Measurements from ENCODE around the gene TYW1B. TPM values are rescaled to one million over a fixed set of nuclear protein-coding genes. Genes with fewer than 3 reads are reported as not detected.
"Not testable (repeated sequence)": the region's sequence is repeated elsewhere in the genome, so short reads cannot be mapped to it uniquely, and the experiment has no call there.

TYW1B gene
- total RNA-seq, 1 experiment from 2014 or later = 5.5 TPM

DNA sequence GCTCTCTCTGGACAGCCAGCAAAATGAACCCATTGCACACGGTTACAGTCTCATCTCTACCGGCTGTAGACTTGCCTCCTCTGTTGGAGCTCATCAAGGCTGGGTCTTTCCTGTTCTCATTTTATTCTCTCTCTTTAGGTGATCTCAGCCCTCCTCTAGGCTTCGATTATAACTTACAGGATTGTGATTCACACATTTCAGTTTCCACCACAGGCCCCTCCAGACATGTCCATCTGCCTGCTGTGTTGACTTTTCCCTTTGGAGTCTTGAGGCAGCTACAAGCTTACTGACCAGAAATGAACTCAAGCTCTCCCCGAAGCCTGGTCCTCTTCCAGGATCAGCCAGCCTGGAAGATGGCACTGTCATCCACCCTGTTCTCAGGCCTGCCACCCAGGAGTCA lies 268.5 kb downstream of the TYW1B start:
- H3K56ac ChIP-seq (ENCODE audit: insufficient read length, low read depth, low read length); H3K4me1 ChIP-seq (ENCODE audit: insufficient read depth, low read length); H3K18ac ChIP-seq (ENCODE audit: insufficient read length, low read depth, low read length); H3K14ac ChIP-seq (ENCODE audit: insufficient read depth, low read length); H3T11ph ChIP-seq (ENCODE audit: low read length); H3K4me2 ChIP-seq (ENCODE audit: insufficient read depth, insufficient read length, low read length); H3K27ac ChIP-seq (ENCODE audit: insufficient read length, low read depth, low read length); H3K27me3 Mint-ChIP-seq (ENCODE audit: low read depth); H3K4me3 Mint-ChIP-seq; H3K9ac ChIP-seq (ENCODE audit: extremely low read depth, insufficient read length, low read length); H2BK5ac ChIP-seq (ENCODE audit: insufficient read length, low read length); H3K23ac ChIP-seq (ENCODE audit: insufficient read length, low read depth, low read length); H3K9me3 ChIP-seq (ENCODE audit: control insufficient read depth, low read depth, low read length); H4K8ac ChIP-seq (replicated peaks; ENCODE audit: insufficient read length, low read depth, low read length); H4K91ac ChIP-seq (ENCODE audit: insufficient read length, low read depth, low read length); H2BK20ac ChIP-seq (ENCODE audit: low read depth, low read length, poor library complexity, severe bottlenecking); H2AK5ac ChIP-seq (ENCODE audit: insufficient read length, low read length); H2BK120ac ChIP-seq (ENCODE audit: low read depth, low read length, poor library complexity, severe bottlenecking); H3K27me3 ChIP-seq (ENCODE audit: insufficient read depth, low read length); H3K79me2 ChIP-seq (ENCODE audit: insufficient read depth, low read length); H3K79me1 ChIP-seq (ENCODE audit: insufficient read depth, low read depth, low read length, poor library complexity, severe bottlenecking); H3K23me2 ChIP-seq (ENCODE audit: insufficient read length, low read depth, low read length, poor library complexity, severe bottlenecking); H4K20me1 ChIP-seq (ENCODE audit: control insufficient read depth, insufficient read depth, insufficient read length); H3K4ac ChIP-seq (ENCODE audit: low read depth, low read length); H2BK15ac ChIP-seq (ENCODE audit: low read depth, low read length); H3K27ac Mint-ChIP-seq; H2AFZ ChIP-seq (ENCODE audit: low read length); DNase-seq; H4K5ac ChIP-seq (ENCODE audit: insufficient read length, low read depth, low read length); H2BK12ac ChIP-seq (ENCODE audit: insufficient read length, low read depth, low read length): not testable (repeated sequence)
- H3K4me1 Mint-ChIP-seq = peaks cover 16 to 26% of the 10 kb centered on the region in 2 experiments
- peaks cover 19 to 20% of the 10 kb centered on the region in 2 experiments for H3K9me3 Mint-ChIP-seq
- no CpG with 5 or more reads among the region's 4 CpGs for WGBS (ENCODE audit: extremely low coverage, insufficient read length, low lambda C conversion rate)
- peaks cover 10 to 17% (median 13%) of the 10 kb centered on the region in 3 experiments for H3K36me3 Mint-ChIP-seq (ENCODE audit: insufficient read depth in 1 of 3, low read depth in 3 of 3)

DNA sequence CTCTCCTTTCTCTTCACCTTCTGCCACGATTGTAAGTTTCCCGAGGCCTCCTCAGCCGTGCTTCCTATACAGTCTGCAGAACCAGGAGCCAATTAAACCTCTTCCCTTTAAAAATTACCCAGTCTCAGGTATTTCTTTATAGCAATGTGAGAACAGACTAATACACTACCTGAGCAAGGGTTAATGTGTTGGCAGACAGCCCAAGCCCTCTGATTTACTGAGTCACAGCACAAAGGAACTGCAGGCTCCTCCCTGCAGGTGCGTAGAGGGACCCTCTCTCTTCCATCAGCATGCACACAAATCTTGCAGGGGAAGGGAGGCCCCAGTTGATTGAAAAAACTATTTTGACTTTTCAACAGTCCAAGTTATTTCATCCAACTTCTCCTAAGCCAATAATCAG lies 271.3 kb downstream of the TYW1B start:
- H2AK5ac ChIP-seq (ENCODE audit: insufficient read length, low read length); H3K27ac ChIP-seq (ENCODE audit: insufficient read length, low read depth, low read length); DNase-seq; H3K4ac ChIP-seq (ENCODE audit: low read depth, low read length); H3K27me3 Mint-ChIP-seq (ENCODE audit: low read depth); H4K5ac ChIP-seq (ENCODE audit: insufficient read length, low read depth, low read length); H3K4me3 Mint-ChIP-seq; H3K23me2 ChIP-seq (ENCODE audit: insufficient read length, low read depth, low read length, poor library complexity, severe bottlenecking); H3K56ac ChIP-seq (ENCODE audit: insufficient read length, low read depth, low read length); H2BK120ac ChIP-seq (ENCODE audit: low read depth, low read length, poor library complexity, severe bottlenecking); H2BK20ac ChIP-seq (ENCODE audit: low read depth, low read length, poor library complexity, severe bottlenecking); H3K9ac ChIP-seq (ENCODE audit: extremely low read depth, insufficient read length, low read length); H3K79me2 ChIP-seq (ENCODE audit: insufficient read depth, low read length); H4K20me1 ChIP-seq (ENCODE audit: control insufficient read depth, insufficient read depth, insufficient read length); H3K4me1 ChIP-seq (ENCODE audit: insufficient read depth, low read length); H3K9me3 ChIP-seq (ENCODE audit: control insufficient read depth, low read depth, low read length); H3K18ac ChIP-seq (ENCODE audit: insufficient read length, low read depth, low read length); H3K79me1 ChIP-seq (ENCODE audit: insufficient read depth, low read depth, low read length, poor library complexity, severe bottlenecking); H2BK12ac ChIP-seq (ENCODE audit: insufficient read length, low read depth, low read length); H3T11ph ChIP-seq (ENCODE audit: low read length); H3K14ac ChIP-seq (ENCODE audit: insufficient read depth, low read length); H3K4me2 ChIP-seq (ENCODE audit: insufficient read depth, insufficient read length, low read length); H3K23ac ChIP-seq (ENCODE audit: insufficient read length, low read depth, low read length); H4K91ac ChIP-seq (ENCODE audit: insufficient read length, low read depth, low read length); H3K27me3 ChIP-seq (ENCODE audit: insufficient read depth, low read length); H4K8ac ChIP-seq (replicated peaks; ENCODE audit: insufficient read length, low read depth, low read length); H2BK5ac ChIP-seq (ENCODE audit: insufficient read length, low read length); H2BK15ac ChIP-seq (ENCODE audit: low read depth, low read length); H2AFZ ChIP-seq (ENCODE audit: low read length): not testable (repeated sequence)
- H3K27ac Mint-ChIP-seq = peak overlapping the region; percentile 32 to 88 (median 47); a peak in 4 of 7 replicates
- H3K4me1 Mint-ChIP-seq = peaks cover 16 to 24% of the 10 kb centered on the region in 2 experiments
- peaks cover 10 to 11% of the 10 kb centered on the region in 2 experiments for H3K9me3 Mint-ChIP-seq
- peaks cover 7 to 14% (median 7%) of the 10 kb centered on the region in 3 experiments for H3K36me3 Mint-ChIP-seq (ENCODE audit: insufficient read depth in 1 of 3, low read depth in 3 of 3)
- no CpG with 5 or more reads among the region's 4 CpGs for WGBS (ENCODE audit: extremely low coverage, insufficient read length, low lambda C conversion rate)

Data from H9 (cell line).